NCI-H1694 (cell line): ENCODE results near the gene NR3C1.

ENCODE experiments used
- DNase-seq: peaks from one replicate; lab custom pipeline; 2025; lab: John Stamatoyannopoulos, UW

The NR3C1 gene

DNA sequence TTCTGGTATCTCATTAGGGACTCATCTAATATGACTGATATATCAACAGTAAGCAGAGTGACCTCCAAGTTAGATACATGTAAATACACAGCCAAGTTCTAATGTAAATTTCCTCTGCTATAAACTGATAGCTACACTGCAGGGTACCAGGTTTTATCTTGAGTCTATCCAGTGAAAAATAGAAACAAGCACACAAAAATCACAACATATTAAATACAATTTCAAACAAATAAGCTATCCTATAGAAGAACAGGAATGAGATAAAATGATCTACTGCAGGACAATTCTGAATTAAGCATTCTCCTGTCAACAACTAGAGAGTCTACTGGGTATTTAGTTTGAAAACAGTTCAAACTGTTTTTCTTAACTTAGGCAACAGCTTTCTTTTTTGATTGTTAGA, 42.7 kb downstream of the NR3C1 start:
- no peak for DNase-seq

- DNase-seq, result no peak
These were observed 43.6 kb downstream of the NR3C1 start for GRCh38 chr5:143359869-143360268.

DNA sequence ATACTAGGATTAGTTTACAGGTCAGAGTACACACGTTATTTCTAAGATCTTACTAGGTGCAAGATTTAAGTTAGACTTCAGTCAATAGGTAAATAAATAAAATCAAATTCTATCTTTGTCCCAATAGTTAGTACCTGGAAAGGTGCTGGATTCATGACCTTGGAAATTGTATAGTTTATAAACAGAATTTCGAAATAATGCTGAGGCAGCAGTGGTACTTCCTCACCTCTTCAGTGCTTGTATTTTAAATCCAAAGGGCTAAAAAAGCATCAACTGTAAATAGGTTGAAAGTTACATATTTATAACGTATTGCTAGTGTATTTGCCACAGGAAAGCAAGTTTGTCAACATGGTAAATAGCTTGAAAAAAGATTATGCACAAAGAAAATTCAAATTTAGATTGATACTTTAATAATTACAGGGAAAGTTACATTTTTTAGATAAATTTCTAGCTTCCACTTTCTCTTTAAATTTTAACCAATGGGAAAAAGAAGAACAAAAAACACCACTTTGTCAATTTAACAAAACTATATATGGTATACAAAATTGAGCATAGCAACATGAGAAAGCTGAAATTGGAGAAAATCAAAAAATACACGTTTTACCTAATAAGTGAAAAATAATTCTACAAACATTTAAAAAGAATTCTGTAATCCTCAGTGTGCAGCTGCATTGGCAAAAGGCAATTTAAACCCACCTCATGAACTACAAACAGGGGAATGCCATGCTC, 46.5 kb downstream of the NR3C1 start:
- DNase-seq, result no peak

DNA sequence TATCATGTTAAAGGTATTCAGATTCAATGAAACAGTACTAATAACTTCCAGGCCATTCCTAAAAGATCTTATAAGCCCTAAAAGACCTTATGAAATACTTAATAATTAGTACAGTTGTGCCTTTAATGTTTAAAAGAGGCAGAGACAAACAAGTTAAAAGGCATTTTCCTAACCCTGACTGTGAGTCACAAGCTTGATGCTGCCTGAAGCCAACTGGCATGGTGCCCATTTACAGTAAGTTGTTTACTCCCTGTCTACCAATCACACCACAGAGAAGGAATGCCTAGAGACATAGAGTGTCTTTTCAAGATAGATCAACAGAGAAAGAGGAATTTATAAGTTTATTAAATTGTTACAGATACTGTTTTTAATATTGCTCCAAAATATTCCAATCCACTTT, 47.8 kb downstream of the NR3C1 start:
- DNase-seq, result peak; percentile 66

DNA sequence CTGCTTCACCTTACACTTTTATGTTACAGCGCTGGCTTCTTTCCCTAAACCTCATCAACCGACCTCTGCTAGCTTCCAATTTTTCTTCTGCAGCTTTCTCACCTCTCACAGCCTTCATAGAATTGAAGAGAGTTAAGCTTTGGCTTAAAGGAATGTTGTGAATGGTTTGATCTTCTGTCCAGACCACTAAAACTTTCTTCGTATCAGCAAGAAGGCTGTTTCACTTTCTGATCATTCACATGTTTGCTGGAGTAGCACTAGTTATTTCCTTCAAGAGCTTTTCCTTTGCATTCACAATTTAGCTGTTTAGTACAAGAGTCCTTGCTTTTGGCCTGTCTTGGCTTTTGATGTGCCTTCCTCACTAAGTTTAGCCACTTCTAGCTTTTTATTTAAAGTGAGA, 49.5 kb downstream of the NR3C1 start:
- DNase-seq, result no peak

DNA sequence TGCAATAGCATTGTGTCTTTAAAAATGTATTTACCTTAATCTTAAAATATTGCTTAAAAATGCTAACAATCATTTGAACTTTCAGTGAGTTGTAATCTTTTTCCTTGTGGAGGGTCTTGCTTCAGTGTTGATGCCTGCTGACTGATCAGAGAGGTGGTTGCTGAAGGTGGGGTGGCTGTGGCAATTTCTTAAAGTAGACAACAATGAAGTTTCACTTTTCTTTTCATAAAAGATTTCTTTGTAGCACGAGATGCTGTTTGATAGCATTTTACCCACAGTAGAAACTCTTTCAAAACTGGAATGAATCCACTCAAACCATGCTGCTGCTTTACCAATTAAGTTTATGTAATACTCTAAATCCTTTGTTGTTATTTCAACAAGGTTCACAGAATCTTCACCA, 50.8 kb downstream of the NR3C1 start:
- DNase-seq, result no peak

GRCh38 chr5:143350751-143351602, 52.5 kb downstream of the NR3C1 start:
- no peak for DNase-seq

GRCh38 chr5:143350341-143350740, 53.1 kb downstream of the NR3C1 start:
- DNase-seq, result no peak

DNA sequence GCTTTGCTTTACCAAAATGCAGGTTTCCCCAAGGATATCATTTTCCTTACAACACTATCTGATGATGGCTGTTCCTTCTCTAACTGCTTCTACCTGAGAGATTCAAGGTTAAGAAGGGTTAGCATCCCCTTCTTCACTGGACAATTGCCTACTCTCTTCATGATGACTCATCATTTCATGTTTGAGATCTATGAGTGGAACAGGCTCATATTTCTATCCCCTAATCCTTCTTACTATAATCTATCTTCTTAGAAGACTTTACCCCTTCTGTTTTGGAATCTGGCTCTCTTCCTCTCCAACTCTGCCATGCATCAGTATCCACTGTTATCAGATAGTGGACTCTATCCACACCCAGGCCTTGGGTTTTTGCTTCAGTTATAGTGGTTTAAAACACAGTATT, 54.3 kb downstream of the NR3C1 start:
- DNase-seq, result no peak

DNA sequence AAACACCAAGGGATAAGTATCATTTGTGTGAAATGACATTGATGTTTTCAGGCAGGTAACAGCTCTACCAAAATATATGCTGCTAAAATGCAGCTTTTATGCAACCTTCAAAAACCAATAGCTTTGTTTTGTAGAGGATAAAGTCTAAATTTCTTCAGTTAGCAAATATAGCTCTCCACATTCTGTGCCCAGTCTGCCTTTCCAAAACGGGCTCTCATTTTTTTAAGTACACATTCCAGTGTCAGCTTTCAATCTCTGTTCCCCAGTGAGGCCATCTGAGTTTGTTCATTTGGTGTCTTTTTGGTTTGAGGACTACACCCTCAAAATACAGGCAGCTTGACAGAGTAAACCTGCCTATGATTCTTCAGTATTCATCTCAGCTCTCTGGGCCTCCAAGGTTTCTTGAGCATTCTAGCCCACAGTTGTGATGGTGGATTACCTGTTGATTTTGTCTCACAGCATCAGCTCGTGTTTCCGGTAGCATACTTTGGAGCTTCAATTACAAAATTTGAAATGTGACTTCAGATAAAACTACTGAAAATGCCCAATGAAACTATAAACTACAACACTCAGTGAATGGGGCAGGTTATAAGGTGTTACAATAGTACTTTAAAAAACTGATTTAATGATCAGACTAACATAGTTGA, 55.7 kb downstream of the NR3C1 start:
- DNase-seq, result no peak

DNA sequence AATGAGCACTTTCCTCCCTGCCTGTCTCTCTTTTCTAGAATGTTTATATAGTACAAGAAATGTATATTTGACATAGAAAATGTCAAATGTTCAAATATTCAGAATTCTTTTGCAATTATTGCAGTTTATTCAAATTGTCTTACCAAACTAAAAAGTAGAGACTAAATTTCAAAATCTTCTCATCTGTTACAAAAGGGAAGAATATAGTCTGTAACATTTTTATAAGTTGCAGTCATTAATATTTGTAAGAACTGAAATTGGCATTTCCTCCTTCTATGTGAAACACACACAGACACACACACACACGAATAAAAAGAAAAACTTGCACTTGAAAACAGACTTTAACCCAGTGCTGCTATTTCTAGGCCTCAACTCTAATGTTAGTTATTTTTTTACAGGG, 56.4 kb downstream of the NR3C1 start:
- no peak for DNase-seq

GRCh38 chr5:143345671-143346440, 57.6 kb downstream of the NR3C1 start:
- DNase-seq, result no peak

DNA sequence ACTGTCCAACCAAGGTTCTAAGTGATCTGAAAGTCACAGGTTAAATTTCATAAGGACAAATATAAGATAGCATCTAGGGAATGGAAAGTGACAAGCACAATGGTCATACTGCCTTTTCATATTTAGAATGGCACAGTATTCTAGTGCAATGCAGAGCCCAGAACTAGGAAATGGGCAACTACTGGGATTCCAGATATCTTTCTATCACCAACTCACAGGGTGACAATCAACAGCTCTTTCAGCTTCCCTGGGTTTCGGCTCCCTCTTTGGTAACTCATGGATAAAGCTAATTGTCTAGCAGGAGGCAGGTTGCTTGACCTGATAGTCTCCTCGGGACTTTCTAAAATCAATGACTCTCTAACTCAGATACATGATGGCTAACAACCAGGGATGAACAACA, 60.4 kb downstream of the NR3C1 start:
- no peak for DNase-seq

- no peak for DNase-seq
These were observed 60.9 kb downstream of the NR3C1 start for GRCh38 chr5:143342607-143343006.

GRCh38 chr5:143341807-143342570, 61.5 kb downstream of the NR3C1 start:
- no peak for DNase-seq

DNA sequence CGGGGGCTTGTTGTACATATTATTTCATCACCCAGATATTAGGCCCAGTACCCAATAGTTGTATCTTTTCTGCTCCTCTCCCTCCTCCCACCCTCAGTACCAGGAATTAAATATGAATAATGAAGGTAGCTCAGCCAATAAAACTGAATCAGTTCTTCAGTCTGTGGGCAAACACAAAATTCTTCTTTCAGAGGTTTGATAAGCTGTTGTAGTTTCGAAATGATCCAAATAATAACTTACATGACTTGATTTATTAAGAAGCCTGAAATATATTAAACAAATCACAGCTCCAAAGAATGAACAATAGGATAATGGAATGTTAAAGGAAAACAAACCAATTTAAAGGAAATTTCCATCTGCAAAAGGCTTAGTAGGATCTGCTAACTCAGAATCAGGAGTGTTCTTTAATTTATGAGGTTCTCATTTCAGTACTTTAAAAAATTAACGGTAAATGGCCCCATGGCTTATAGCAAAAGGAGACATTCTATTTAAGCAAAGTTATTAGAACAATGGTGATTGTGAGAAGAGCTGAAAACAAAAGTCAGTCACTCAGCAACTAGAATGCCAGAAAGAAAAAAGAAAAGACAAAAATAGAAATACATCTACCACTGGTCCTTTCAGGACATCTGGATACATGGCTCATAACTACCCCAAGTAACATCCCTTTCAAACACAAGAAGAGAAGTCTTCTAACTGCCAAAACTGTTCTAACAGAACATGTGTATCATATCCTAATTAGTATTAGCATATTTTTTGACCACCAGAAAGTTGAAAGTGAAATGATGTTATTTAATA, 62.4 kb downstream of the NR3C1 start:
- DNase-seq, result no peak

DNA sequence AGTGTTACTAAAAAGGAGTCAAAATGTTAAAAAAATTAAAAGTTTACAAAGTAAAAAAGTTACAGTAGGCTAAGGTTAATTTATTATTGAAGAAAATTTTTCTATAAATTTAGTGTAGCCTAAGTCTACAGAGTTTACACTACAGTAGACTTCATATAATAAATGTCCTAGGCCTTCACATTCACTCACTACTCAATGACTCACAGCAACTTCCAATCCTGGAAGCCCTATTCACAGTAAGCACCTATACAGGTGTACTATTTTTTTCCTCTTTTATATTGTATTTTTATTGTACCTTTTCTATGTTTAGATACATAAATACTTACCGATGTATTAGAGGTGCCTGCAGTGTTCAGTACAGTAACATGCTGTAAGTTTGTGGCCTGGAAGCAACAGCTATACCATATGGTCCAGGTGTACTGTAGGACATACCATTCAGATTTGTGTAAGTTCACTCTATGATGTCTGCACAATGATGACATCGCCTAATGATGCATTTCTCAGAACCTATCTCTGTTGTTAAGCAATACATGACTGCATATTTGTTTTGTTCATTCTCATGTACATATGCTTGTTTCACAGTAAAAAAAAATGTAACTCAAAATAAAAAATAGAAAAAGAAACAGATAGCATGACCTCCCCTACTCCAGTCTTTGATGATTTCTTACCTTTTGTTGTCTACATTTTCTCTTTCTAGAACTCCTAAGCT, 64.7 kb downstream of the NR3C1 start:
- DNase-seq, result no peak

DNA sequence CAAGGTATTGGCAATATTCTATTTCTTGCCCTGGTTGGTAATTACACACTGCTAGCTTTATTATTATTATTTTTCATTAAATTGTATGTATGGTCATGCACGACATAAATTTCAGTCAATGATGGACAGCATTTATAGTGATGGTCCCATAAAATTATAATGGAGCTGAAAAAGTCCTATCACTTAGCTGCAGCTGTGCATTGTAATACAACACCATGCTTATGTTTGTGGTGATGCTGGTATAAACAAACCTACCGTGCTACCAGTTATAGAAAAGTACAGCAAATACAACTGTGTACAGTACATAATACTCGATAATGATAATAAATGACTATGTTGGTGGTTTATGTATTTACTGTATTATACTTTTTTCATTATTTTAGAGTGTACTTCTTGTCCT, 65.5 kb downstream of the NR3C1 start:
- no peak for DNase-seq

DNA sequence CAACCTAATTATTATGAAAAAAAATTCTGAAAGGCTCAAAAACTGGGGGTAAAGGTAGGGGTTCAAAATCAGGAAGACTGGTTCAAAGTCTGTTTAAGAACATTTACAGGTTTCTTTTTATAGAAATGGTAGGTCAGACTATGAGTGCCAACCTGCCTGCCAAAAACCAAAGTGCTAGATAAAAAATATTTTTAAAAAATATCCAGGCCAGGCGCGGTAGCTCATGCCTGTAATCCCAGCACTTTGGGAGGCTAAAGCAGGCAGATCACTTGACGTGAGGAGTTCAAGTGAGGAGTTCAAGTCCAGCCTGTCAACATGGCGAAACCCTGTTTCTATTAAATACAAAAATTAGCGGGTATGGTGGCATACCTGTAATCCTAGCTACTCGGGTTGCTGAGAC, 67.0 kb downstream of the NR3C1 start:
- no peak for DNase-seq

DNA sequence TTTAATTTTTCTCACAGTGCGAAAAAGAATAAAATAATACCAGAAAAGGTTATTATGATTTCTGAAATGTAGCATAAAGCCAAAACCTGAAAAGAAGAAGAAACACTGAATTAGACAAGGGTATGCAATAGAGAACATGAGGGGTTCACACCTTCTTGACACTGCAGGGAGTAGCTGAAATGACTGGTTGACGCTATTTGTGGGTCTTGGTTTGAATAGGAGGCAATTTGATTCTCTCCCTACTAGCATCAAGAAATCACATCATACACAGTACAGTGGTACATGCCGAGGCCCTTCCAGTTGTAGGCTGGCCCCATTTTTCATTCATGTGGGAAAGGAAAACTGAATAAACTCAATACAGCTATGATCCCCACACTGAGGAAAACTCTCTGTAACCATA, 68.6 kb downstream of the NR3C1 start:
- DNase-seq, result no peak
